GM23338 (cell line): Measurements from ENCODE around the gene EID2. TPM values are rescaled to one million over a fixed set of nuclear protein-coding genes. Genes with fewer than 3 reads are reported as not detected.

ENCODE experiments used
- ATAC-seq: fragments of 200-7000 bp; cut with Tn5 transposase; 3 replicates; pipeline ENCODE4 v1.9.1; 2020
- DNase-seq: peaks from one replicate; pipeline ENCODE4 v3.0.0-alpha.2; 2015; ENCODE audit warnings: low spot score
- H2AFZ ChIP-seq: fragments of 200-600 bp; sonication (generic); 2 replicates; pipeline ENCODE4 v1.8.0; 2016; ENCODE audit warnings: antibody characterized with exemption, mild to moderate bottlenecking, moderate library complexity
- H3F3A ChIP-seq: fragments of 200-600 bp; sonication (generic); replicated peaks from 2 replicates; pipeline ENCODE4 v1.8.0; 2017; ENCODE audit warnings: antibody characterized with exemption, mixed run types, low read depth
- H3K27ac ChIP-seq: fragments of 200-600 bp; sonication (generic); 2 replicates; pipeline ENCODE4 v1.6.1; 2016; ENCODE audit warnings: low read depth
- H3K27me3 ChIP-seq: fragments of 200-600 bp; sonication (generic); 2 replicates; pipeline ENCODE4 v1.8.0; 2016; ENCODE audit warnings: mild to moderate bottlenecking, mixed run types, moderate library complexity; ENCODE audit not compliant: insufficient read depth
- H3K36me3 ChIP-seq: fragments of 200-600 bp; sonication (generic); 2 replicates; pipeline ENCODE4 v1.8.0; 2016; ENCODE audit warnings: mild to moderate bottlenecking; ENCODE audit not compliant: insufficient read depth
- H3K4me1 ChIP-seq: fragments of 200-600 bp; sonication (generic); 2 replicates; pipeline ENCODE4 v1.8.0; 2016; ENCODE audit warnings: mild to moderate bottlenecking, moderate library complexity; ENCODE audit not compliant: insufficient read depth
- H3K4me2 ChIP-seq: fragments of 200-600 bp; sonication (generic); 2 replicates; pipeline ENCODE4 v1.7.1; 2017; ENCODE audit warnings: mixed run types
- H3K4me3 ChIP-seq: fragments of 200-600 bp; sonication (generic); 2 replicates; pipeline ENCODE4 v1.6.1; 2016; ENCODE audit warnings: mixed run types
- H3K79me2 ChIP-seq: fragments of 200-600 bp; sonication (generic); replicated peaks from 2 replicates; pipeline ENCODE4 v1.8.0; 2017; ENCODE audit warnings: mild to moderate bottlenecking; ENCODE audit not compliant: insufficient read depth
- H3K9me2 ChIP-seq: fragments of 200-600 bp; sonication (generic); 2 replicates; pipeline ENCODE4 v1.8.0; 2017; ENCODE audit not compliant: insufficient read depth
- H4K20me1 ChIP-seq: fragments of 200-600 bp; sonication (generic); replicated peaks from 2 replicates; pipeline ENCODE4 v1.8.0; 2017; ENCODE audit warnings: mild to moderate bottlenecking; ENCODE audit not compliant: insufficient read depth
- H3K27ac Mint-ChIP-seq: 2 replicates; pipeline ENCODE4 v1.8.0; 2020; ENCODE audit warnings: inconsistent platforms, mild to moderate bottlenecking, moderate library complexity, mixed read lengths
- H3K27me3 Mint-ChIP-seq: 3 replicates; pipeline ENCODE4 v1.8.0; 2022; ENCODE audit warnings: low read depth, mild to moderate bottlenecking, moderate library complexity, mixed read lengths, inconsistent platforms; ENCODE audit not compliant: insufficient read depth, poor library complexity
- H3K36me3 Mint-ChIP-seq: 3 replicates; pipeline ENCODE4 v1.8.0; 2021; ENCODE audit warnings: low read depth, mild to moderate bottlenecking, inconsistent platforms, moderate library complexity, mixed read lengths
- H3K4me1 Mint-ChIP-seq: 3 replicates; pipeline ENCODE4 v1.8.0; 2020; ENCODE audit warnings: mild to moderate bottlenecking, inconsistent platforms, mixed read lengths
- H3K4me3 Mint-ChIP-seq: 3 replicates; pipeline ENCODE4 v1.8.0; 2021; ENCODE audit warnings: moderate library complexity, mild to moderate bottlenecking, inconsistent platforms, mixed read lengths
- H3K9me3 Mint-ChIP-seq: 3 replicates; pipeline ENCODE4 v1.8.0; 2020; ENCODE audit warnings: moderate library complexity, mild to moderate bottlenecking, inconsistent platforms, mixed read lengths
- CTCF ChIP-seq, 2 experiments: fragments of 200-600 bp in 1 of 2; sonication (generic) in 1 of 2; conservative IDR thresholded peaks; 2 replicates each; pipeline versions ENCODE4 v1.5.1 to v1.6.1; 2016 to 2017; ENCODE audit warnings: antibody characterized with exemption in 2 of 2, low read depth in 2 of 2, mild to moderate bottlenecking in 2 of 2, moderate library complexity in 1 of 2
- ETS1 ChIP-seq: IDR thresholded peaks from 2 replicates; pipeline ENCODE4 v1.6.1; 2016; ENCODE audit warnings: antibody characterized with exemption
- NANOG ChIP-seq: IDR thresholded peaks from 2 replicates; pipeline ENCODE4 v1.6.1; 2016; ENCODE audit warnings: antibody characterized with exemption, borderline replicate concordance
- POLR2AphosphoS5 ChIP-seq: IDR thresholded peaks from 2 replicates; pipeline ENCODE4 v1.6.1; 2016; ENCODE audit warnings: antibody characterized with exemption, low read depth
- REST ChIP-seq: IDR thresholded peaks from one replicate; pipeline ENCODE4 v1.6.1; 2018; ENCODE audit warnings: antibody characterized with exemption; ENCODE audit not compliant: unreplicated experiment
- polyA plus RNA-seq: library from polyadenylated mRNA; unstranded; fragments of >200 nt; fragmentation: Nextera tagmentation; extraction: Ambion mirVana; gene quantifications from 2 replicates; pipeline ENCODE4 v1.2.1, GENCODE V29; 2016
- total RNA-seq: library from RNA; depleted of rRNA; stranded (reverse); fragments of >200 nt; shearing (Covaris generic); gene quantifications from 2 replicates; pipeline ENCODE4 v1.2.3, GENCODE V29; 2014

Gene EID2
- total and polyA plus RNA-seq, 2 experiments from 2014 or later: 24.4 to 25.2 TPM

GRCh38 chr19:39544911-39545310, 5.0 kb upstream of the EID2 start (continued):
- no peak for TF ChIP-seq CTCF (conservative IDR thresholded peaks at IDR 0.05; ENCODE audit: low read depth in 2 of 2)
- TF ChIP-seq NANOG: no peak

GRCh38 chr19:39544226-39544903, 4.4 kb upstream of the EID2 start:
- DNase-seq (no peak), ATAC-seq (no peak)
- Histone ChIP-seq H3K4me3 (no peak overlapping the region), H3K36me3 (no peaks in the 10 kb centered on the region), H3K4me1 (peaks cover 4% of the 10 kb centered on the region), H3K9me2 (no peaks in the 10 kb centered on the region), H3K27me3 (no peaks in the 10 kb centered on the region), H3K4me2 (no peak overlapping the region), H3F3A (no peaks in the 10 kb centered on the region), H4K20me1 (no peaks in the 10 kb centered on the region), H3K27ac (no peak overlapping the region), H3K79me2 (no peaks in the 10 kb centered on the region), H2AFZ (peak overlapping the region; percentile 28; the same call in 1 of the 2 replicates)
- H3K4me1 Mint-ChIP-seq: peaks cover 15% of the 10 kb centered on the region
- H3K4me3 Mint-ChIP-seq: no peak overlapping the region
- H3K27ac Mint-ChIP-seq: no peak overlapping the region
- peaks cover 14% of the 10 kb centered on the region for H3K27me3 Mint-ChIP-seq
- no peaks in the 10 kb centered on the region; the same call in 2 of the 3 replicates for H3K36me3 Mint-ChIP-seq
- TF ChIP-seq ETS1 (no peak), NANOG (no peak), POLR2AphosphoS5 (no peak), REST (no peak)
- H3K9me3 Mint-ChIP-seq: no peaks in the 10 kb centered on the region

- Mint-ChIP-seq H3K27me3 (peaks cover 14% of the 10 kb centered on the region), H3K27ac (no peak overlapping the region), H3K9me3 (no peaks in the 10 kb centered on the region), H3K4me3 (no peak overlapping the region), H3K4me1 (peaks cover 22% of the 10 kb centered on the region), H3K36me3 (peaks cover under 1% of the 10 kb centered on the region; the same call in 1 of the 3 replicates)
- no peaks in the 10 kb centered on the region; the same call in 1 of the 2 replicates for H4K20me1 ChIP-seq
- H3K4me3 ChIP-seq: no peak overlapping the region
- H3K9me2 ChIP-seq: no peaks in the 10 kb centered on the region
- no peak overlapping the region for H3K4me2 ChIP-seq
- H3F3A ChIP-seq: no peaks in the 10 kb centered on the region
- H2AFZ ChIP-seq: no peak overlapping the region
- no peak for DNase-seq
- no peaks in the 10 kb centered on the region for H3K36me3 ChIP-seq
- H3K27ac ChIP-seq: no peak overlapping the region
- no peaks in the 10 kb centered on the region for H3K27me3 ChIP-seq
- H3K79me2 ChIP-seq: peaks cover 5% of the 10 kb centered on the region
- H3K4me1 ChIP-seq: peaks cover 7% of the 10 kb centered on the region
- ATAC-seq: no peak
- TF ChIP-seq REST (no peak), CTCF (conservative IDR thresholded peaks at IDR 0.05; ENCODE audit: low read depth in 2 of 2) (no peak), ETS1 (no peak)
Measured at GRCh38 chr19:39543477-39543857, 3.5 kb upstream of the EID2 start.
